ENCODE results near the gene FUT7. TPM values are rescaled to one million over a fixed set of nuclear protein-coding genes. Genes with fewer than 3 reads are reported as not detected.

Gene FUT7
- total and polyA plus RNA-seq, 2 experiments from 2014 or later: not detected

GRCh38 chr9:137068539-137069507, 36.9 kb upstream of the FUT7 start:
- Histone ChIP-seq H3K9me3 (ENCODE audit: low read depth) (no peaks in the 10 kb centered on the region), H3K36me3 (no peaks in the 10 kb centered on the region), H3K27ac (no peak overlapping the region), H3K4me3 (peak overlapping the region; percentile 35), H3K27me3 (peaks cover 10% of the 10 kb centered on the region), H3K4me1 (ENCODE audit: low read depth) (no peaks in the 10 kb centered on the region)
- DNase-seq (ENCODE audit: low read depth in 1 of 2, low spot score in 1 of 2): no peak
- TF ChIP-seq CTCF (IDR thresholded peaks at IDR 0.05; ENCODE audit: low read depth, low read length): no peak

- Histone ChIP-seq H3K9me3 (ENCODE audit: low read depth) (no peaks in the 10 kb centered on the region), H3K4me3 (no peak overlapping the region), H3K27ac (no peak overlapping the region), H3K36me3 (no peaks in the 10 kb centered on the region), H3K4me1 (ENCODE audit: low read depth) (no peaks in the 10 kb centered on the region), H3K27me3 (peaks cover 10% of the 10 kb centered on the region)
- peak; percentile 85 for TF ChIP-seq CTCF (IDR thresholded peaks at IDR 0.05; ENCODE audit: low read depth, low read length)
- DNase-seq (ENCODE audit: low read depth in 1 of 2, low spot score in 1 of 2): peak; percentile 82 to 83
These were observed 36.1 kb upstream of the FUT7 start for GRCh38 chr9:137067860-137068538.

DNA sequence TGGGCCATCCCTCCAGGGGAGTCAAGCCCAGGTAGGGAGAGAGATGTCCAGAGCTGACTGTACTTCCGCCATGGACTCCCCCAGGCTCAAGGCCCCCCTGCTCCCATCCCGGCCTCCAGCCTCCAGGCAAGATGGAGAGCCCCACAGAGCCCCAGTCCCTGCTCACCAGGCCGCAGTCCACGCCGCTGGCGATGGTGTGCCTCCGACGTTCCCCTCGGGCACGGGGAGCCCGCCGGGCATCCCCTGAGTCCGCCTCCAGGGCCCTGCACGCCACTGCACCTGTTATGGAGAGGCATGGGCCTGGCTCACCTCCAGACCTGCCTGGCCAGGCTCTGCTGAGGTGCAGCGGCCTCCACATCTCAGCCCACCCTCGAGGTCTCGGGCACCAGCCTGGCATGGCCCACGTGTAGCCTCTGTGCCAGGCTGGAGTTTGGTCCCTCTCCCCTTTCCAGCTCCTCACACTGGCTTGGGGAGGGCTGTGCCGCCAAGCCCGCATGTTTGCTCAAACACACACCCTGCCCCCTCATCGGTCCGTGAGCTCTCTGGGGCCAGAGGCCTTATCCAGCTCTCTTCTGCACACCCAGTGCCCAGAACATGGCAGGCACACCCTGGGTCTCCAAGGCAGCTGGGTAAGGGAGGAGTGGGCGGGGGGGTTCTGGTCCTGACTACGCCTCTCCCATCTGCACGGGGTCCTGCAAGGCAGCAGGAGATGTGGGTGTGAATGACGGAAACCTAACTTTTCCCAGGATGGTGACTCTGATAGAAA, 34.4 kb upstream of the FUT7 start:
- H3K27ac ChIP-seq: no peak overlapping the region
- H3K9me3 ChIP-seq (ENCODE audit: low read depth): no peaks in the 10 kb centered on the region
- DNase-seq (ENCODE audit: low read depth in 1 of 2, low spot score in 1 of 2): no peak
- no peak for TF ChIP-seq CTCF (IDR thresholded peaks at IDR 0.05; ENCODE audit: low read depth, low read length)
- H3K27me3 ChIP-seq: peaks cover 10% of the 10 kb centered on the region
- no peak overlapping the region for H3K4me3 ChIP-seq
- no peaks in the 10 kb centered on the region for H3K36me3 ChIP-seq
- no peaks in the 10 kb centered on the region for H3K4me1 ChIP-seq (ENCODE audit: low read depth)

DNA sequence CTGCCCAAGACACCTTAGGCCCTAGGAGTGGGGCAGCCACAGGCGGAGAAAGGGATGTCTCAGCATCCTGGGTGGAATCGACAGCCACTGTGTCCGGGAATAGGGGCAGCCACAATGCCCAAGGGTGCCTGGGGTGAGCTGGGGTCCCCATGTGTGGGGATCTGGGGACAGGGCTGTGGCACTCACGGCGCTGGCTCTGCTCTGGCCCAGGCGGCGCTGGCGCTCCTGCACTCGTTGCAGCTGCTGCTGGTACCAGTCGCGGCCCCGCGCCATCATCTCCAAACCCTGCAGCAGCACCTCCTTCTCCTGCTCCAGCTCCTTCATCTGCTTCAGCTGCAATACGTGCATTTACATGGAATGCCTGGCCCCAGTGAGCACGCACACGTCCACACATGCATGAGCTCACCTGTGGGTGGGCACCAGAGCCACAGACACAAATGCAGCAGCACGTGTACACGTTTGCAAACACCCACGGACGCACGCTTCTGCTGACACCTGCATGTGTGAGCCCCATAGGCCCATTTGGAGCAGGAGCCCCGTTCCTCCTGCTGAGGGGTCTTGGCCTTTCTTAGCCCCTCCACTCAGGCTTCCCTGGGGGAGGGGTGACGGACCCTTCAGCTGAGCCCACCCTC, 33.6 kb upstream of the FUT7 start:
- no peaks in the 10 kb centered on the region for H3K9me3 ChIP-seq (ENCODE audit: low read depth)
- no peak overlapping the region for H3K27ac ChIP-seq
- no peak for TF ChIP-seq CTCF (IDR thresholded peaks at IDR 0.05; ENCODE audit: low read depth, low read length)
- DNase-seq (ENCODE audit: low read depth in 1 of 2, low spot score in 1 of 2): no peak
- H3K4me1 ChIP-seq (ENCODE audit: low read depth): no peaks in the 10 kb centered on the region
- H3K36me3 ChIP-seq: no peaks in the 10 kb centered on the region
- no peak overlapping the region for H3K4me3 ChIP-seq
- peaks cover 10% of the 10 kb centered on the region for H3K27me3 ChIP-seq

DNA sequence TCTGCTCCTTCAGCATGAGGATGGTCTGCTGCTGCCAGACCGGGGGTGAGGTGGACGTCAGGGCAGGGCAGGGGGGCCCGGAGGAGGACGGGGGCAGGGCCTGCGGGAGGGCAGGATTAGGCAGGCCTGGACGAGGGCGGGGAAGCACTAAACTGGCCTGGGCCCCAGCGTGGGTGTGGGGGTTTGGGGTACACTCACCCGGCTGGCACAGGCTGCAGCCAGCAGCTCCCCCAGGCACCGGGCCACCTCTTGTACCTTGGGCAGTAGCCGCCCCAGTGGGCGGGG, 32.9 kb upstream of the FUT7 start:
- DNase-seq (ENCODE audit: low read depth in 1 of 2, low spot score in 1 of 2): no peak
- H3K4me3 ChIP-seq: no peak overlapping the region
- H3K4me1 ChIP-seq (ENCODE audit: low read depth): no peaks in the 10 kb centered on the region
- no peak overlapping the region for H3K27ac ChIP-seq
- H3K36me3 ChIP-seq: no peaks in the 10 kb centered on the region
- H3K9me3 ChIP-seq (ENCODE audit: low read depth): no peaks in the 10 kb centered on the region
- peaks cover 8% of the 10 kb centered on the region for H3K27me3 ChIP-seq
- no peak for TF ChIP-seq CTCF (IDR thresholded peaks at IDR 0.05; ENCODE audit: low read depth, low read length)

Data from cardiac muscle cell (in vitro differentiated cells and primary cell).